OCI-LY1 (cell line): Measurements from ENCODE around the gene SMC5.
"Not testable (repeated sequence)": the region's sequence is repeated elsewhere in the genome, so short reads cannot be mapped to it uniquely, and the experiment has no call there.

ENCODE experiments used
- H2AFZ ChIP-seq: fragments of 200-600 bp; sonication (generic), shearing (Covaris generic); 2 replicates; pipeline ENCODE4 v1.6.0; 2014; ENCODE audit warnings: antibody characterized with exemption, mild to moderate bottlenecking, low read length
- H3F3A ChIP-seq: fragments of 200-600 bp; sonication (generic), shearing (Covaris generic); 2 replicates; pipeline ENCODE4 v1.6.0; 2014; ENCODE audit warnings: mild to moderate bottlenecking, antibody characterized with exemption, low read length, moderate library complexity; ENCODE audit not compliant: insufficient read depth
- H3K27ac ChIP-seq: fragments of 200-600 bp; sonication (generic); 2 replicates; pipeline ENCODE4 v1.5.1; 2014; ENCODE audit warnings: low read length, mixed run types, mild to moderate bottlenecking, low read depth; ENCODE audit not compliant: poor library complexity, severe bottlenecking
- H3K27me3 ChIP-seq: fragments of 200-600 bp; sonication (generic); 2 replicates; pipeline ENCODE4 v1.6.0; 2014; ENCODE audit warnings: antibody characterized with exemption, mild to moderate bottlenecking, low read length, moderate library complexity; ENCODE audit not compliant: insufficient read depth
- H3K36me3 ChIP-seq: fragments of 200-600 bp; sonication (generic); 2 replicates; pipeline ENCODE4 v1.6.1; 2014; ENCODE audit warnings: mild to moderate bottlenecking, antibody characterized with exemption, low read length, moderate library complexity, mixed read lengths; ENCODE audit not compliant: insufficient read depth
- H3K4me1 ChIP-seq: fragments of 200-600 bp; sonication (generic); 2 replicates; pipeline ENCODE4 v1.5.1; 2014; ENCODE audit warnings: mild to moderate bottlenecking, low read length, moderate library complexity; ENCODE audit not compliant: insufficient read depth, severe bottlenecking
- H3K4me2 ChIP-seq: fragments of 200-600 bp; sonication (generic), shearing (Covaris generic); 2 replicates; pipeline ENCODE4 v1.6.1; 2014; ENCODE audit warnings: low read length
- H3K4me3 ChIP-seq: fragments of 200-600 bp; sonication (generic); 2 replicates; pipeline ENCODE4 v1.5.1; 2014; ENCODE audit warnings: low read length, low read depth, mild to moderate bottlenecking, mixed read lengths; ENCODE audit not compliant: poor library complexity, severe bottlenecking
- H3K79me2 ChIP-seq: fragments of 200-600 bp; shearing (Covaris generic); 2 replicates; pipeline ENCODE4 v1.6.1; 2016; ENCODE audit warnings: mixed run types, low read length, mixed read lengths; ENCODE audit not compliant: insufficient read depth
- H3K9ac ChIP-seq: fragments of 200-600 bp; sonication (generic), shearing (Covaris generic); 2 replicates; pipeline ENCODE4 v1.6.1; 2014; ENCODE audit warnings: mild to moderate bottlenecking, low read length, mixed read lengths
- H3K9me2 ChIP-seq: fragments of 200-600 bp; sonication (generic), shearing (Covaris generic); 2 replicates; pipeline ENCODE4 v1.6.1; 2014; ENCODE audit warnings: low read depth, mild to moderate bottlenecking, low read length, mixed read lengths
- H3K9me3 ChIP-seq: fragments of 200-600 bp; shearing (Covaris generic); 2 replicates; pipeline ENCODE4 v1.6.1; 2014; ENCODE audit warnings: low read length, mixed read lengths
- H4K20me1 ChIP-seq: fragments of 200-600 bp; sonication (generic), shearing (Covaris generic); 2 replicates; pipeline ENCODE4 v1.6.0; 2016; ENCODE audit warnings: mild to moderate bottlenecking, low read length; ENCODE audit not compliant: insufficient read depth
- CTCF ChIP-seq: fragments of 200-600 bp; sonication (generic), shearing (Covaris generic); IDR thresholded peaks from 2 replicates; pipeline ENCODE4 v1.5.1; 2017; ENCODE audit warnings: mild to moderate bottlenecking, antibody characterized with exemption, low read length, moderate library complexity, mixed read lengths
- EZH2 ChIP-seq: fragments of 200-600 bp; sonication (generic), shearing (Covaris generic); IDR thresholded peaks from 2 replicates; pipeline ENCODE4 v1.8.0; 2017; ENCODE audit warnings: borderline replicate concordance, mixed run types, mild to moderate bottlenecking, antibody characterized with exemption, low read length, moderate library complexity, mixed read lengths

The SMC5 gene

GRCh38 chr9:70318002-70318401 lies 59.2 kb downstream of the SMC5 start:
- TF ChIP-seq CTCF (no peak), EZH2 (no peak)

GRCh38 chr9:70322096-70322495 lies 63.3 kb downstream of the SMC5 start:
- TF ChIP-seq CTCF (no peak), EZH2 (no peak)
- peaks cover 93% of the 10 kb centered on the region for H3K36me3 ChIP-seq
- H3K4me3 ChIP-seq = no peak overlapping the region
- no peaks in the 10 kb centered on the region for H3K9me3 ChIP-seq
- H2AFZ ChIP-seq = no peak overlapping the region
- H3K9me2 ChIP-seq = no peaks in the 10 kb centered on the region
- H3K79me2 ChIP-seq = no peaks in the 10 kb centered on the region
- H3K27ac ChIP-seq = no peak overlapping the region
- no peaks in the 10 kb centered on the region for H3F3A ChIP-seq
- H3K4me1 ChIP-seq = no peaks in the 10 kb centered on the region
- H3K4me2 ChIP-seq = no peak overlapping the region
- H4K20me1 ChIP-seq = no peaks in the 10 kb centered on the region
- H3K9ac ChIP-seq = no peak overlapping the region
- no peaks in the 10 kb centered on the region for H3K27me3 ChIP-seq

More at GRCh38 chr9:70318002-70318401, 59.2 kb downstream of the SMC5 start:
- Histone ChIP-seq H3K27ac (no peak overlapping the region), H3K9me2 (no peaks in the 10 kb centered on the region), H3K36me3 (peaks cover 71% of the 10 kb centered on the region), H2AFZ (no peak overlapping the region), H3K9ac (no peak overlapping the region), H4K20me1 (no peaks in the 10 kb centered on the region), H3K27me3 (no peaks in the 10 kb centered on the region), H3K79me2 (no peaks in the 10 kb centered on the region), H3F3A (no peaks in the 10 kb centered on the region), H3K9me3 (no peaks in the 10 kb centered on the region), H3K4me1 (no peaks in the 10 kb centered on the region), H3K4me3 (no peak overlapping the region), H3K4me2 (no peak overlapping the region)

GRCh38 chr9:70324963-70325362 lies 66.2 kb downstream of the SMC5 start:
- H3K79me2 ChIP-seq = no peaks in the 10 kb centered on the region
- no peaks in the 10 kb centered on the region for H3F3A ChIP-seq
- H4K20me1 ChIP-seq = no peaks in the 10 kb centered on the region
- H3K27me3 ChIP-seq = no peaks in the 10 kb centered on the region
- H3K9ac ChIP-seq = no peak overlapping the region
- H3K4me3 ChIP-seq = no peak overlapping the region
- TF ChIP-seq CTCF = no peak
- no peak for TF ChIP-seq EZH2
- H3K4me1 ChIP-seq = no peaks in the 10 kb centered on the region
- peaks cover 97% of the 10 kb centered on the region for H3K36me3 ChIP-seq
- no peak overlapping the region for H3K4me2 ChIP-seq
- no peak overlapping the region for H2AFZ ChIP-seq
- no peaks in the 10 kb centered on the region for H3K9me2 ChIP-seq
- peaks cover 11% of the 10 kb centered on the region for H3K9me3 ChIP-seq
- H3K27ac ChIP-seq = no peak overlapping the region

- not testable (repeated sequence) for H3K79me2 ChIP-seq, H3K27ac ChIP-seq
Measured at GRCh38 chr9:70328625-70329024, 69.8 kb downstream of the SMC5 start.

More at GRCh38 chr9:70328625-70329024, 69.8 kb downstream of the SMC5 start:
- not testable (repeated sequence) for H4K20me1 ChIP-seq, H3K4me1 ChIP-seq, H3K4me2 ChIP-seq, H3K4me3 ChIP-seq, H2AFZ ChIP-seq, H3K27me3 ChIP-seq, H3F3A ChIP-seq, H3K9me2 ChIP-seq, H3K9ac ChIP-seq
- Histone ChIP-seq H3K36me3 (peaks cover 86% of the 10 kb centered on the region), H3K9me3 (peaks cover 11% of the 10 kb centered on the region)
